Parathyroid adenoma (tissue), 2 donors: ENCODE data around the gene AGBL1.

Experiments
- H2AFZ ChIP-seq: fragments of 300-600 bp; sonication (generic); one replicate; pipeline ENCODE4 v1.7.0; 2017; ENCODE audit warnings: antibody characterized with exemption, mild to moderate bottlenecking
- H3K27ac ChIP-seq: fragments of 300-600 bp; sonication (generic); one replicate; pipeline ENCODE4 v1.7.0; 2017
- H3K27me3 ChIP-seq: fragments of 300-600 bp; sonication (generic); one replicate; pipeline ENCODE4 v1.7.0; 2017; ENCODE audit warnings: low read length; ENCODE audit not compliant: control insufficient read depth, insufficient read depth
- H3K36me3 ChIP-seq: fragments of 300-600 bp; sonication (generic); one replicate; pipeline ENCODE4 v1.7.0; 2017; ENCODE audit warnings: low read length; ENCODE audit not compliant: control insufficient read depth, insufficient read depth
- H3K4me1 ChIP-seq: fragments of 300-600 bp; sonication (generic); one replicate; pipeline ENCODE4 v1.7.0; 2017; ENCODE audit warnings: control low read depth
- H3K4me2 ChIP-seq: fragments of 300-600 bp; sonication (generic); one replicate; pipeline ENCODE4 v1.7.0; 2017; ENCODE audit warnings: low read length
- H3K4me3 ChIP-seq: fragments of 300-600 bp; sonication (generic); one replicate; pipeline ENCODE4 v1.7.0; 2017; ENCODE audit warnings: low read depth, low read length
- H3K79me2 ChIP-seq: fragments of 300-600 bp; sonication (generic); one replicate; pipeline ENCODE4 v1.7.0; 2017; ENCODE audit warnings: control low read depth
- H3K9ac ChIP-seq: fragments of 300-600 bp; sonication (generic); one replicate; pipeline ENCODE4 v1.7.0; 2017; ENCODE audit warnings: mild to moderate bottlenecking
- H3K9me3 ChIP-seq: fragments of 300-600 bp; sonication (generic); one replicate; pipeline ENCODE4 v1.7.0; 2017; ENCODE audit warnings: low read length; ENCODE audit not compliant: control insufficient read depth
- CTCF ChIP-seq: fragments of 300-600 bp; sonication (generic); IDR thresholded peaks from one replicate; pipeline ENCODE4 v1.7.0; 2017; ENCODE audit warnings: antibody characterized with exemption, mild to moderate bottlenecking
- donor health status: primary hyperparathyroidism.

Gene AGBL1

GRCh38 chr15:86055688-86056087 is 24.0 kb upstream of the AGBL1 start:
- no peak overlapping the region for H3K4me3 ChIP-seq
- H3K36me3 ChIP-seq, result no peaks in the 10 kb centered on the region
- no peak overlapping the region for H3K27ac ChIP-seq
- no peak overlapping the region for H3K9ac ChIP-seq
- H3K4me1 ChIP-seq, result no peaks in the 10 kb centered on the region
- TF ChIP-seq CTCF, result no peak
- H2AFZ ChIP-seq, result no peak overlapping the region
- H3K9me3 ChIP-seq, result no peaks in the 10 kb centered on the region
- H3K27me3 ChIP-seq, result no peaks in the 10 kb centered on the region
- H3K4me2 ChIP-seq, result no peak overlapping the region
- H3K79me2 ChIP-seq, result no peaks in the 10 kb centered on the region

- no peak for TF ChIP-seq CTCF
- no peak overlapping the region for H3K4me3 ChIP-seq
- H3K9ac ChIP-seq, result no peak overlapping the region
- no peaks in the 10 kb centered on the region for H3K27me3 ChIP-seq
- H3K36me3 ChIP-seq, result no peaks in the 10 kb centered on the region
- no peak overlapping the region for H3K4me2 ChIP-seq
- no peaks in the 10 kb centered on the region for H3K4me1 ChIP-seq
- no peaks in the 10 kb centered on the region for H3K79me2 ChIP-seq
- no peaks in the 10 kb centered on the region for H3K9me3 ChIP-seq
- no peak overlapping the region for H2AFZ ChIP-seq
- H3K27ac ChIP-seq, result no peak overlapping the region
These were observed 19.8 kb upstream of the AGBL1 start for GRCh38 chr15:86059851-86060250.

- H3K4me1 ChIP-seq, result no peaks in the 10 kb centered on the region
- no peak overlapping the region for H3K9ac ChIP-seq
- TF ChIP-seq CTCF, result no peak
- no peaks in the 10 kb centered on the region for H3K9me3 ChIP-seq
- H3K27ac ChIP-seq, result no peak overlapping the region
- H3K27me3 ChIP-seq, result no peaks in the 10 kb centered on the region
- no peak overlapping the region for H3K4me2 ChIP-seq
- H3K79me2 ChIP-seq, result no peaks in the 10 kb centered on the region
- no peak overlapping the region for H2AFZ ChIP-seq
- no peak overlapping the region for H3K4me3 ChIP-seq
- H3K36me3 ChIP-seq, result no peaks in the 10 kb centered on the region
These were observed 19.0 kb upstream of the AGBL1 start for GRCh38 chr15:86060674-86061073.

GRCh38 chr15:86061581-86061980 is 18.1 kb upstream of the AGBL1 start:
- H3K36me3 ChIP-seq, result no peaks in the 10 kb centered on the region
- H3K9me3 ChIP-seq, result no peaks in the 10 kb centered on the region
- no peak for TF ChIP-seq CTCF
- no peaks in the 10 kb centered on the region for H3K79me2 ChIP-seq
- H3K9ac ChIP-seq, result no peak overlapping the region
- H3K4me1 ChIP-seq, result no peaks in the 10 kb centered on the region
- no peak overlapping the region for H3K4me3 ChIP-seq
- H3K4me2 ChIP-seq, result no peak overlapping the region
- H3K27me3 ChIP-seq, result no peaks in the 10 kb centered on the region
- H2AFZ ChIP-seq, result no peak overlapping the region
- no peak overlapping the region for H3K27ac ChIP-seq

GRCh38 chr15:86062646-86063243 is 16.9 kb upstream of the AGBL1 start:
- TF ChIP-seq CTCF, result no peak
- no peaks in the 10 kb centered on the region for H3K9me3 ChIP-seq
- H3K4me3 ChIP-seq, result no peak overlapping the region
- no peak overlapping the region for H3K9ac ChIP-seq
- no peaks in the 10 kb centered on the region for H3K36me3 ChIP-seq
- no peaks in the 10 kb centered on the region for H3K27me3 ChIP-seq
- no peak overlapping the region for H2AFZ ChIP-seq
- H3K27ac ChIP-seq, result no peak overlapping the region
- no peaks in the 10 kb centered on the region for H3K4me1 ChIP-seq
- no peak overlapping the region for H3K4me2 ChIP-seq
- no peaks in the 10 kb centered on the region for H3K79me2 ChIP-seq
